HCT116 (cell line): Measurements from ENCODE around the gene HAPLN2. TPM values are rescaled to one million over a fixed set of nuclear protein-coding genes. Genes with fewer than 3 reads are reported as not detected.

Source experiments
- ATAC-seq: fragments of 200-7000 bp; cut with Tn5 transposase; 2 replicates; pipeline ENCODE4 v1.9.1; 2020; ENCODE audit warnings: mild to moderate bottlenecking, moderate library complexity
- BruUV-seq: library from RNA; stranded (reverse); fragments of 400-500 nt; replicated peaks from 2 replicates; lab custom pipeline; 2021; lab: Mats Ljungman, UMichigan
- CTCF ChIA-PET: fragments of 300-600 bp; sonication (Branson Sonifier 250); formaldehyde crosslinking; loops from one replicate; lab custom pipeline; 2021; ENCODE audit warnings: antibody characterized with exemption; lab: Charles Lee
- POLR2A ChIA-PET: fragments of 300-600, 350-600 bp; sonication (Branson Sonifier 250); formaldehyde crosslinking; loops from one replicate; lab custom pipeline; 2021; ENCODE audit warnings: antibody characterized with exemption; lab: Charles Lee
- RAD21 ChIA-PET, 2 experiments: fragments of 300-600 bp; sonication (Branson Sonifier 250); formaldehyde crosslinking; loops; one replicate each; lab custom pipeline; 2023; ENCODE audit warnings: low total read pairs in 2 of 2; ENCODE audit not compliant: uncharacterized antibody in 2 of 2, unreplicated experiment in 2 of 2, low non-redundant PET in 1 of 2; lab: Charles Lee
- DNase-seq: peaks from one replicate; pipeline ENCODE4 v3.0.0-alpha.2; 2010; ENCODE audit warnings: low read depth, low spot score
- H2AFZ ChIP-seq: fragments of 200-600 bp; shearing (Covaris generic), sonication (generic); 2 replicates; pipeline ENCODE4 v1.6.1; 2017; ENCODE audit warnings: low read depth, mixed run types, mixed read lengths, antibody characterized with exemption, low read length; ENCODE audit not compliant: poor library complexity, severe bottlenecking
- H3K27ac ChIP-seq: 2 replicates; pipeline ENCODE4 v1.5.1; 2012; ENCODE audit warnings: low read depth, low read length
- H3K27me3 ChIP-seq: fragments of 200-600 bp; sonication (generic); 2 replicates; pipeline ENCODE4 v1.6.1; 2016; ENCODE audit warnings: mixed run types, low read length, mixed read lengths; ENCODE audit not compliant: insufficient read depth
- H3K36me3 ChIP-seq, 2 experiments: fragments of 200-500 bp in 1 of 2; fragments of 200-600 bp in 1 of 2; sonication (Bioruptor generic) in 1 of 2; sonication (generic) in 1 of 2; 2 replicates each; pipeline versions ENCODE4 v1.5.1 to v1.6.1; 2014 to 2016; ENCODE audit warnings: low read length in 2 of 2, inconsistent platforms in 1 of 2, mixed read lengths in 1 of 2, mixed run types in 1 of 2; ENCODE audit not compliant: insufficient read depth in 2 of 2, control insufficient read depth in 1 of 2
- H3K4me1 ChIP-seq, 2 experiments: fragments of 200-600 bp in 1 of 2; sonication (generic) in 1 of 2; 2 replicates each; pipeline versions ENCODE4 v1.5.1 to v1.6.1; 2012 to 2017; ENCODE audit warnings: low read length in 2 of 2, inconsistent platforms in 1 of 2, mild to moderate bottlenecking in 1 of 2, mixed read lengths in 1 of 2, mixed run types in 1 of 2, moderate library complexity in 1 of 2; ENCODE audit not compliant: insufficient read depth in 2 of 2, control insufficient read depth in 1 of 2
- H3K4me2 ChIP-seq: fragments of 200-600 bp; sonication (generic); 2 replicates; pipeline ENCODE4 v1.6.1; 2017; ENCODE audit warnings: mixed run types, low read length, mixed read lengths
- H3K4me3 ChIP-seq, 2 experiments: fragments of 200-600 bp in 1 of 2; sonication (generic) in 1 of 2; replicated peaks in 1 of 2; 2 replicates each; pipeline ENCODE4 v1.5.1; 2011 to 2016; ENCODE audit warnings: low read length in 2 of 2, control low read depth in 1 of 2, low read depth in 1 of 2, mild to moderate bottlenecking in 1 of 2, mixed read lengths in 1 of 2, mixed run types in 1 of 2
- H3K79me2 ChIP-seq: fragments of 200-600 bp; sonication (generic); 2 replicates; pipeline ENCODE4 v1.6.1; 2017; ENCODE audit warnings: mild to moderate bottlenecking, mixed run types, low read length, moderate library complexity, mixed read lengths; ENCODE audit not compliant: insufficient read depth
- H3K9ac ChIP-seq: fragments of 200-600 bp; sonication (generic); 2 replicates; pipeline ENCODE4 v1.6.1; 2016; ENCODE audit warnings: low read length, mixed read lengths
- H3K9me2 ChIP-seq: fragments of 200-600 bp; sonication (generic), shearing (Covaris generic); 2 replicates; pipeline ENCODE4 v1.6.1; 2017; ENCODE audit warnings: mixed run types, mild to moderate bottlenecking, moderate library complexity; ENCODE audit not compliant: insufficient read depth
- H3K9me3 ChIP-seq, 2 experiments: fragments of 200-500 bp in 1 of 2; fragments of 200-600 bp in 1 of 2; sonication (Bioruptor generic) in 1 of 2; sonication (generic) in 1 of 2; 2 replicates each; pipeline ENCODE4 v1.6.1; 2014 to 2017; ENCODE audit warnings: low read length in 2 of 2, mixed read lengths in 2 of 2, inconsistent platforms in 1 of 2, low read depth in 1 of 2, mild to moderate bottlenecking in 1 of 2, mixed run types in 1 of 2, moderate library complexity in 1 of 2; ENCODE audit not compliant: control insufficient read depth in 1 of 2, insufficient read depth in 1 of 2
- H4K20me1 ChIP-seq: fragments of 200-600 bp; sonication (generic), shearing (Covaris generic); 2 replicates; pipeline ENCODE4 v1.6.1; 2017; ENCODE audit warnings: mixed run types, mild to moderate bottlenecking, moderate library complexity; ENCODE audit not compliant: insufficient read depth
- CBX3 ChIP-seq: IDR thresholded peaks from 2 replicates; pipeline ENCODE4 v1.6.1; 2012; ENCODE audit warnings: low read depth
- CEBPB ChIP-seq: IDR thresholded peaks from 2 replicates; pipeline ENCODE4 v1.6.1; 2012; ENCODE audit warnings: low read depth
- CTCF ChIP-seq, 3 experiments: fragments of 200-600 bp in 1 of 3; sonication (generic) in 1 of 3; IDR thresholded peaks in 2 of 3; conservative IDR thresholded peaks in 1 of 3; 2 replicates each; pipeline ENCODE4 v1.5.1; 2012 to 2017; ENCODE audit warnings: low read depth in 2 of 3, low read length in 2 of 3, antibody characterized with exemption in 1 of 3, borderline replicate concordance in 1 of 3, control low read depth in 1 of 3, mild to moderate bottlenecking in 1 of 3, mixed read lengths in 1 of 3, mixed run types in 1 of 3, moderate library complexity in 1 of 3; ENCODE audit not compliant: insufficient read depth in 1 of 3
- RAD21 ChIP-seq: IDR thresholded peaks from 2 replicates; pipeline ENCODE4 v1.6.1; 2012; ENCODE audit warnings: low read depth, mild to moderate bottlenecking
- intact Hi-C: fragments of 100-400 bp; cut with micrococcal nuclease; formaldehyde crosslinking; loops from 2 replicates; pipeline ENCODE4 v1.10.0; 2022
- total RNA-seq: library from RNA; stranded (reverse); gene quantifications from one replicate; pipeline ENCODE4 v1.2.1, GENCODE V29; 2021; ENCODE audit not compliant: unreplicated experiment

HAPLN2 gene
- total RNA-seq, 1 experiment from 2014 or later = 0.54 TPM

- CTCF ChIA-PET = interaction anchor here (0.5 to 1.8 kb wide), 13 partner anchors 9 to 222 kb away, joined by 3 to 19 read pairs (median 4); partner anchors contain the start of genes MEF2D and NAXE
- Histone ChIP-seq H4K20me1 (no peaks in the 10 kb centered on the region), H3K9me3 (no peaks in the 10 kb centered on the region), H3K4me3 (no peak overlapping the region), H3K36me3 (no peaks in the 10 kb centered on the region), H2AFZ (peak overlapping the region; percentile 48), H3K4me1 (peaks cover under 1 to 17% of the 10 kb centered on the region in 2 experiments; a peak in 3 of 4 replicates), H3K27ac (no peak overlapping the region), H3K4me2 (peak overlapping the region; percentile 6; the same call in 1 of the 2 replicates), H3K9ac (no peak overlapping the region), H3K9me2 (no peaks in the 10 kb centered on the region), H3K79me2 (no peaks in the 10 kb centered on the region), H3K27me3 (no peaks in the 10 kb centered on the region)
- TF ChIP-seq CTCF (IDR thresholded peaks at IDR 0.05 in 2 of 3, conservative IDR thresholded peaks at IDR 0.05 in 1 of 3; ENCODE audit: borderline replicate concordance in 1 of 3, insufficient read depth in 1 of 3, low read depth in 2 of 3, low read length in 2 of 3) = peak; percentile 79 to 95 (median 80)
- peak; percentile 56; the same call in 1 of the 2 replicates for TF ChIP-seq CBX3
- no peak for TF ChIP-seq CEBPB
- peak; percentile 88 for TF ChIP-seq RAD21
- ATAC-seq = peak; percentile 95
- intact Hi-C loops = loop anchor here (1.0 to 2.0 kb wide), 4 partner anchors 24 to 225 kb away; no protein-coding TSS in a partner anchor
- RAD21 ChIA-PET = interaction anchor here in 1 of 2 experiments (1.0 kb wide), 2 partner anchors 21 to 151 kb away, joined by 3 to 5 read pairs; no protein-coding TSS in a partner anchor
- no TSS peak for BruUV-seq
- POLR2A ChIA-PET = interaction anchor here (1.0 to 1.1 kb wide), 2 partner anchors 53 to 151 kb away, joined by 3 to 4 read pairs; no protein-coding TSS in a partner anchor
- peak; percentile 66 for DNase-seq
Measured at GRCh38 chr1:156608036-156608674, 11.1 kb upstream of the HAPLN2 start.
